ENCODE measurements around the gene PRPF6. TPM values are rescaled to one million over a fixed set of nuclear protein-coding genes. Genes with fewer than 3 reads are reported as not detected.

The PRPF6 gene
- total and polyA plus RNA-seq, 2 of the 13 experiments (the other 11 are each of a cell fraction or from before 2014, with no cell fraction given) = 63.7 to 101 TPM

DNA sequence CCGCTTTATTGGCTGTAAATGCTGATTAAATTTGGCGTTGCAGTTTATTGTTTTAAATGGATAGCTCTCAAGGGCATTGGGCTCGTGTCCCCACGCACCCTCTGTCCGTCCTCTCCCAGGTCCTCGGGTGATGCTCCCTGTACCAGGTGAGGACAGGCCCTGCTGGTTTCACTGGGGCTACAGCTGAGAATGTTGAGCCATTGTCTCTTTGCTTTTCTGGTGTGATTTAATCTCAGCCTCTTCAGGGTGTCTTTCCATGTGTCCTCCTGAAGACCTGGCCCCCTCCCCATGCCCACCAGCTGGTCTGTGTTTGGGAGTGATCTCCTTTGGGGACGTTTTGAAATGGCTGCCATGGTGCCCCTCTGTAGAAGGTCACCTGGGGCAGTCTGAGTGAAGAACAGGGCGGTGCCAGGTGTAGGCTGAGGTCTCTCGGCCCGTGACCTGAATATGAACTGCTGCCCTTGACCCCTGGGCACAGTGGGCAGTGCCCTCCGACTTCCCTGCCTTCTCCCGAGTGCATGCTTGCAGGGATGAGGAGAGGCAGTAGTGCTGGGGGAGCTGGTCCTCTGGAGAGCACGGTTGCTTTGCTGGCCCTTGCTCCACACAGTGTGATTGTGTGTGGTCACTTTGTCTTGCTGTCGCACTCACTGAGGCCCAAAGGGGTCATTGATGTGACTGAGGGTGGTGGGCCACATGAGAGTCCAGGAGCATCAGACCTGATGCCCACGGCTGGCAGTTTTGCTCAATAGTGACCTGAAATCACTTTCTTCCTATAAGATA lies 42.6 kb downstream of the PRPF6 start (continued):
- TF ChIP-seq, protein P1, sequence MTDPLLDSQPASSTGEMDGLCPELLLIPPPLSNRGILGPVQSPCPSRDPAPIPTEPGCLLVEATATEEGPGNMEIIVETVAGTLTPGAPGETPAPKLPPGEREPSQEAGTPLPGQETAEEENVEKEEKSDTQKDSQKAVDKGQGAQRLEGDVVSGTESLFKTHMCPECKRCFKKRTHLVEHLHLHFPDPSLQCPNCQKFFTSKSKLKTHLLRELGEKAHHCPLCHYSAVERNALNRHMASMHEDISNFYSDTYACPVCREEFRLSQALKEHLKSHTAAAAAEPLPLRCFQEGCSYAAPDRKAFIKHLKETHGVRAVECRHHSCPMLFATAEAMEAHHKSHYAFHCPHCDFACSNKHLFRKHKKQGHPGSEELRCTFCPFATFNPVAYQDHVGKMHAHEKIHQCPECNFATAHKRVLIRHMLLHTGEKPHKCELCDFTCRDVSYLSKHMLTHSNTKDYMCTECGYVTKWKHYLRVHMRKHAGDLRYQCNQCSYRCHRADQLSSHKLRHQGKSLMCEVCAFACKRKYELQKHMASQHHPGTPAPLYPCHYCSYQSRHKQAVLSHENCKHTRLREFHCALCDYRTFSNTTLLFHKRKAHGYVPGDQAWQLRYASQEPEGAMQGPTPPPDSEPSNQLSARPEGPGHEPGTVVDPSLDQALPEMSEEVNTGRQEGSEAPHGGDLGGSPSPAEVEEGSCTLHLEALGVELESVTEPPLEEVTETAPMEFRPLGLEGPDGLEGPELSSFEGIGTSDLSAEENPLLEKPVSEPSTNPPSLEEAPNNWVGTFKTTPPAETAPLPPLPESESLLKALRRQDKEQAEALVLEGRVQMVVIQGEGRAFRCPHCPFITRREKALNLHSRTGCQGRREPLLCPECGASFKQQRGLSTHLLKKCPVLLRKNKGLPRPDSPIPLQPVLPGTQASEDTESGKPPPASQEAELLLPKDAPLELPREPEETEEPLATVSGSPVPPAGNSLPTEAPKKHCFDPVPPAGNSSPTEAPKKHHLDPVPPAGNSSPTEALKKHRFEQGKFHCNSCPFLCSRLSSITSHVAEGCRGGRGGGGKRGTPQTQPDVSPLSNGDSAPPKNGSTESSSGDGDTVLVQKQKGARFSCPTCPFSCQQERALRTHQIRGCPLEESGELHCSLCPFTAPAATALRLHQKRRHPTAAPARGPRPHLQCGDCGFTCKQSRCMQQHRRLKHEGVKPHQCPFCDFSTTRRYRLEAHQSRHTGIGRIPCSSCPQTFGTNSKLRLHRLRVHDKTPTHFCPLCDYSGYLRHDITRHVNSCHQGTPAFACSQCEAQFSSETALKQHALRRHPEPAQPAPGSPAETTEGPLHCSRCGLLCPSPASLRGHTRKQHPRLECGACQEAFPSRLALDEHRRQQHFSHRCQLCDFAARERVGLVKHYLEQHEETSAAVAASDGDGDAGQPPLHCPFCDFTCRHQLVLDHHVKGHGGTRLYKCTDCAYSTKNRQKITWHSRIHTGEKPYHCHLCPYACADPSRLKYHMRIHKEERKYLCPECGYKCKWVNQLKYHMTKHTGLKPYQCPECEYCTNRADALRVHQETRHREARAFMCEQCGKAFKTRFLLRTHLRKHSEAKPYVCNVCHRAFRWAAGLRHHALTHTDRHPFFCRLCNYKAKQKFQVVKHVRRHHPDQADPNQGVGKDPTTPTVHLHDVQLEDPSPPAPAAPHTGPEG (CRISPR knock-in tag; IDR thresholded peaks at IDR 0.05) = peak; percentile 40; the same call in 1 of the 2 replicates
- TF ChIP-seq SKI (IDR thresholded peaks at IDR 0.05; ENCODE audit: partially characterized antibody) (no peak), U2AF2 (IDR thresholded peaks at IDR 0.05; ENCODE audit: low read depth, low read length) (no peak), ZNF749 (CRISPR knock-in tag; IDR thresholded peaks at IDR 0.05; ENCODE audit: borderline replicate concordance) (0 out of 2 replicates have a peak, but pooled peaks have one; percentile 12), BORCS8-MEF2B (CRISPR knock-in tag; IDR thresholded peaks at IDR 0.05) (no peak), RXRB (CRISPR knock-in tag; IDR thresholded peaks at IDR 0.05; ENCODE audit: borderline replicate concordance) (no peak; the same call in 1 of the 2 replicates), SAP130 (CRISPR knock-in tag; IDR thresholded peaks at IDR 0.05; ENCODE audit: low read depth) (no peak), BHLHE40 (IDR thresholded peaks at IDR 0.05; ENCODE audit: low read length) (no peak), MIER3 (CRISPR knock-in tag; IDR thresholded peaks at IDR 0.05; ENCODE audit: borderline replicate concordance) (no peak), TAF15 (IDR thresholded peaks at IDR 0.05; ENCODE audit: low read depth, low read length, poor library complexity, severe bottlenecking) (no peak), ZKSCAN8 (CRISPR knock-in tag; IDR thresholded peaks at IDR 0.05; ENCODE audit: borderline replicate concordance) (no peak), CCAR2 (optimal IDR thresholded peaks at IDR 0.05; ENCODE audit: low read depth, low read length) (no peak), ZBTB7A (CRISPR knock-in tag; IDR thresholded peaks at IDR 0.05) (no peak; the same call in 1 of the 2 replicates), ZNF335 (CRISPR knock-in tag; IDR thresholded peaks at IDR 0.05) (no peak), MIER2 (CRISPR knock-in tag; IDR thresholded peaks at IDR 0.05) (no peak), ZKSCAN5 (CRISPR knock-in tag; IDR thresholded peaks at IDR 0.05) (no peak), KAT8 (CRISPR knock-in tag; IDR thresholded peaks at IDR 0.05) (no peak), DNMT3B (CRISPR knock-in tag; conservative IDR thresholded peaks at IDR 0.05) (no peak), MXI1 (IDR thresholded peaks at IDR 0.05; ENCODE audit: borderline replicate concordance, low read depth, low read length) (no peak), TAF1 (CRISPR knock-in tag; IDR thresholded peaks at IDR 0.05) (no peak), ZNF746 (CRISPR knock-in tag; IDR thresholded peaks at IDR 0.05) (no peak), JUND (CRISPR knock-in tag; IDR thresholded peaks at IDR 0.05) (no peak)
- TF ChIP-seq, protein P2, sequence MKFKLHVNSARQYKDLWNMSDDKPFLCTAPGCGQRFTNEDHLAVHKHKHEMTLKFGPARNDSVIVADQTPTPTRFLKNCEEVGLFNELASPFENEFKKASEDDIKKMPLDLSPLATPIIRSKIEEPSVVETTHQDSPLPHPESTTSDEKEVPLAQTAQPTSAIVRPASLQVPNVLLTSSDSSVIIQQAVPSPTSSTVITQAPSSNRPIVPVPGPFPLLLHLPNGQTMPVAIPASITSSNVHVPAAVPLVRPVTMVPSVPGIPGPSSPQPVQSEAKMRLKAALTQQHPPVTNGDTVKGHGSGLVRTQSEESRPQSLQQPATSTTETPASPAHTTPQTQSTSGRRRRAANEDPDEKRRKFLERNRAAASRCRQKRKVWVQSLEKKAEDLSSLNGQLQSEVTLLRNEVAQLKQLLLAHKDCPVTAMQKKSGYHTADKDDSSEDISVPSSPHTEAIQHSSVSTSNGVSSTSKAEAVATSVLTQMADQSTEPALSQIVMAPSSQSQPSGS (CRISPR knock-in tag; IDR thresholded peaks at IDR 0.05) = no peak
- TF ChIP-seq, protein P3, sequence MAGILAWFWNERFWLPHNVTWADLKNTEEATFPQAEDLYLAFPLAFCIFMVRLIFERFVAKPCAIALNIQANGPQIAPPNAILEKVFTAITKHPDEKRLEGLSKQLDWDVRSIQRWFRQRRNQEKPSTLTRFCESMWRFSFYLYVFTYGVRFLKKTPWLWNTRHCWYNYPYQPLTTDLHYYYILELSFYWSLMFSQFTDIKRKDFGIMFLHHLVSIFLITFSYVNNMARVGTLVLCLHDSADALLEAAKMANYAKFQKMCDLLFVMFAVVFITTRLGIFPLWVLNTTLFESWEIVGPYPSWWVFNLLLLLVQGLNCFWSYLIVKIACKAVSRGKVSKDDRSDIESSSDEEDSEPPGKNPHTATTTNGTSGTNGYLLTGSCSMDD (CRISPR knock-in tag; IDR thresholded peaks at IDR 0.05) = no peak

Measured in HepG2 (cell line).